HG03354 (cell line): ENCODE measurements around the gene PTCRA.
"Not testable (repeated sequence)": the region's sequence is repeated elsewhere in the genome, so short reads cannot be mapped to it uniquely, and the experiment has no call there.

Experiments
- ATAC-seq: cut with Tn5 transposase; IDR thresholded peaks from one replicate; pipeline ENCODE4 v1.9.1; 2021; ENCODE audit warnings: mild to moderate bottlenecking; ENCODE audit not compliant: unreplicated experiment, poor library complexity, severe bottlenecking

Gene PTCRA

GRCh38 chr6:42938987-42939809, 23.3 kb downstream of the PTCRA start:
- ATAC-seq: no peak

DNA sequence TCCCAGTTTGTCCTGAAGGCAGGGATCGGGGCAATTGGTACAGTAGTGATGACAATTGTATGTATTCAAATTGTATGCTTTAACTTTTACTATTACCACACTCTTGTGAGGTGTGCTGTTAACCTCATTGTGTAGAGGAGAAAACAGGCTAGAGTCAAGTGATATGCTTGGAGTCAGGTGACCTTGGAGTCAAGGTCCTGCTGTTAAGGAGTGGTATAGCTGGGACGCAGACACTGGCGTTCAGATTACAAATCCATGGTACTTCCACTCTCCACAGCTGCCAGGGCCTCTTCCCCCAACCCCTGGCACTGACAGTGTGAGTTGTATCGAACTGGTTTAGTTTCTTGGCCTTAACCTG, 23.9 kb downstream of the PTCRA start:
- no peak for ATAC-seq

DNA sequence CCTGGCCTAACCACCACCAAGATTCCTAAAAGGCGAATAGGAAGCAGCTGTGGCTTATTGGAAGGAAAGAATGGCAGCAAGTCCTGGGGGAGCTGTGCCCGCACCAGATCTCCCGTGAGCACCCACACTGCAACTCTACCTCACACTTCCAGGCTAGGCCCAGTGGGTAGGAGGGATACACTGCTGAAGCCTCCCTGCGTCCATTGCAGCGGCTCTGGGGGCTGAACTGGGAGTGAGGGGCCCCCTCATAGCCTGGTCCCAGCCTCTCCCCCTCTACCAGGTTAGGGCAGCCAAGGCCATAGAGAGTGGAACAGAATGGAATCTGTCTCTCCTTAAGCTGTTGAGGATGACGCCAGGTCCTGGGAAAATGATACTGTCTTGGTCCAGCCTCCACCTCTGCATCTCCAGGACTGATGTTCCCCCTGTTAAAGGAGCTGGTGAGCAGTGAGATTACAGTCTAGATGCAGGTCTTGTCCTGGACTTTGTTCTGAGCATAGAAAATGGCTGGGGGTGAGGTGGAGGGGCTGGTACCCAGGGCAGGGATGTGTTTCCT, 24.7 kb downstream of the PTCRA start:
- no peak for ATAC-seq

DNA sequence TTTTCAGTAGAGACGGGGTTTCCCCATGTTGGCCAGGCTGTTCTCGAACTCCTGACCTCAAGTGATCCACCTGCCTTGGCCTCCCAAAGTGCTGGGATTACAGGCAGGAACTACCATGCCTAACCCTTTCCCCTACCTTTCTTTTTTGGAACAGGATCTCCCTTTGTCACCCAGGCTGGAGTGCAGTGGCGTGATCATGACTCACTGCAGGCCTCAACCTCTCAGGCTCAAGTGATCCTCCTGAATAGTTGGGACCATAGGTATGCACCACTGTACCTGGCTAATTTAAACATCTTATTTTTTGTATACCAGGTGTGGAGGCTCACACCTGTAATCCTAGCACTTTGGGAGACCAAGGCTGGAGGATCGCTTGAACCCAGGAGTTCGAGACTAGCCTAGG, 25.5 kb downstream of the PTCRA start:
- not testable (repeated sequence) for ATAC-seq

GRCh38 chr6:42942444-42942843, 26.6 kb downstream of the PTCRA start:
- ATAC-seq: no peak

GRCh38 chr6:42947950-42948349, 32.1 kb downstream of the PTCRA start:
- ATAC-seq: no peak

GRCh38 chr6:42952389-42952788, 36.5 kb downstream of the PTCRA start:
- ATAC-seq: no peak

GRCh38 chr6:42954405-42954804, 38.6 kb downstream of the PTCRA start:
- ATAC-seq: not testable (repeated sequence)

DNA sequence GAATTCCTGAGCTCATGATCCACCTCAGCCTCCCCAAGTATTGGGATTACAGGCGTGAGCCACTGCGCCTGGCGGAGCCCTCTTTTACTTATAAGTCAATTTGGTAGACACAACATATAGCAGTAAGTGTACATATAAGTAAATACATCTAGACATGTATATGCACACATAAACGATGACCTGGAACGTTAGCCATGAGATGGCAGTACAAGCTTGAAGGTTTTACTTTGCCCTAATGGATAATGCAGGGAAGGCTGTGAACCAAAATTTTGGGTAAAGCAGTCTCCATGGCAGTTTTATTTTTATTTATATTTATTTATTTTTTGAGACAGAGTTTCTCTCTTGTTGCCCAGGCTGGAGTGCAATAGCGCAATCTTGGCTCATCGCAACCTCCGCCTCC, 42.3 kb downstream of the PTCRA start:
- ATAC-seq: no peak

- ATAC-seq: no peak
These were observed 44.0 kb downstream of the PTCRA start for GRCh38 chr6:42959917-42960242.

DNA sequence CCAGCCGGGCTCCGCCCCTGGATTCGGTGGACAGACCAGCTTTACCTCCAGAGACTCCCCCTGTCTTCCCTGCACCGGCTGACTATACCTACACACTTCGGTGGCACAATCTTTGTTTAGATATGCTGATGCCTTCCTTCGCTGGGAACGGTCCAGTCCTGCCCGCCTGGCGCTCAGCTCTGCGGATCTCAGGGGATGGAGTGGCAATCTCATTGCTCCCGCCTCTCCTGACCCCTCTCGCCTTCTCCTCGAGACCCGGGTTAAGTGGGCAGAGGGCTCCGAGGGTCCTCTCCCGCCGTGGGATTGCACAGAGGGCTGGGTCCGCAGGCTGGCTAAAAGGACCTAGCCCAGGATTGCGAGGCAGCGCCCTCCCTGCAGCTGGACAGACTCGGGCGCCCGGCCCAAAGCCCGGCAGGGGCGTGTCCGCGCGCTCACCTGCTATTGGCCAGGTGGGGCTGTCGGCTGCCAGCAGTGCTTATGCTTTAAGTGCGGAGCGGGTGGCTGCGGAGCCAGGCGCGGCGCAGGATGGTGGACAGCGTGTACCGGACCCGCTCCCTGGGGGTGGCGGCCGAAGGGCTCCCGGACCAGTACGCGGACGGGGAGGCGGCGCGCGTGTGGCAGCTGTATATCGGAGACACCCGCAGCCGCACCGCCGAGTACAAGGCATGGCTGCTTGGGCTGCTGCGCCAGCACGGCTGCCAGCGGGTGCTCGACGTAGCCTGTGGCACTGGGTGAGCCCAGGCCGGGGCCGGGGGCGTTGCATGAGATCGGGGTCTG, 44.6 kb downstream of the PTCRA start, which contains the start of gene GNMT:
Gene GNMT (plus strand): TSS at position 512 of the 777 bp plus-strand sequence. CDS start 14 bp downstream, at position 526.
- ATAC-seq: no peak

DNA sequence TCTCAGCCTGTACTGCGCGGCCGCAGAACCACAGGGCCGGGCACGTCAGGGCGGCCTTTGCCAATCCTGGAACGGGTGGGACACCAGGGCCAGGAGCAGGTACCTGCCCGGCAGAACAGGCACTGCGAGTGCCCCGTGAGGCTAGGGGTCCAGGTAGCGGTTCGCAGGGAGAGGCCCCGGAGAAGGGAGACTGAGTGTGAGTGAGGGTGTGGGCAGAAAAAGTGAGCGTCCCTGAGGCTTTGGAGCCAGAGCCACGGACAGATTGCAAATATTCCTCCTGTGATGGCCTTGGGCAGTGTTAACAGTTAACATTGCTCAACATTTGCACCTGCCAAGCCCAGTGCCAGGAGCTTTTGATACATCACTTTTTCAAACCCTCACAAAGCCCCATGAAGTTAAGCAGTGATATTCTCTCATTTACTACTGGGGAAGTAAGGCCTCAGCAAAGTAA, 45.2 kb downstream of the PTCRA start:
- no peak for ATAC-seq

- ATAC-seq: no peak
These were observed 46.2 kb downstream of the PTCRA start for GRCh38 chr6:42962096-42962495.

- ATAC-seq: no peak
These were observed 46.8 kb downstream of the PTCRA start for GRCh38 chr6:42962502-42963178.

- no peak for ATAC-seq
These were observed 47.5 kb downstream of the PTCRA start for GRCh38 chr6:42963179-42963854.

GRCh38 chr6:42963855-42964605, 48.2 kb downstream of the PTCRA start:
- ATAC-seq: no peak

GRCh38 chr6:42966571-42966970, 50.7 kb downstream of the PTCRA start:
- no peak for ATAC-seq

DNA sequence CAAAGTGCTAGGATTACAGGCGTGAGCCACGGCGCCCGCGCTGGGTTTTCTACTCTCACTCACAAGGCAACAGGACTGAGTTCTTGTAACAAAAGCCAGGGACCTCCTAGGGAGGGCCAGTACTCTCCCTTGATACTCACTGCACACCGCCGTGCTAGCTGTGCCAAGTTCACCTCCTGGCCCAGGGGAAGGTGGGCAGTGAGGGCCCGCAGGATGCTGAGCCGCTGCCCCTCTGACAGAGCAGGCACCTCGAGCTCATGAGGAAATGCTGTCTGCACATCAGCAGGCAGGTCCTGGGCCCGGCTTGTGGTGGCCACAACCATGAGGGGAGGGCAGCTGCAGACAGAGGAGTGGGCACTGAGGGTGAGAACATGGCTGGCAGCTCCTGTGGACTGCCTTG, 51.4 kb downstream of the PTCRA start:
- no peak for ATAC-seq

GRCh38 chr6:42968126-42968701, 52.4 kb downstream of the PTCRA start:
- ATAC-seq: no peak
